Lung (tissue), 12 donors: ENCODE measurements around the gene CD3D. TPM values are rescaled to one million over a fixed set of nuclear protein-coding genes. Genes with fewer than 3 reads are reported as not detected.
A peak's percentile ranks its signal among the peaks of the same experiment; 100 is the strongest.

ENCODE experiments used
- ATAC-seq: fragments of 200-7000 bp; cut with Tn5 transposase; one replicate; pipeline ENCODE4 v1.9.1; 2020; ENCODE audit warnings: moderate number of reproducible peaks; ENCODE audit not compliant: insufficient read depth, low FRiP score
- DNase-seq, 3 donors: peaks; one replicate each; pipeline ENCODE4 v3.0.0-alpha.2; 2013 to 2017
- H3K27ac ChIP-seq, 2 donors: one replicate each; pipeline ENCODE4 v1.5.1; 2013; ENCODE audit warnings: mild to moderate bottlenecking in 2 of 2, moderate library complexity in 2 of 2, control low read depth in 1 of 2, inconsistent platforms in 1 of 2, low read depth in 1 of 2, low read length in 1 of 2
- H3K27me3 ChIP-seq, 3 donors: one replicate each; pipeline ENCODE4 v1.5.1; 2013; ENCODE audit warnings: low read length in 2 of 3; ENCODE audit not compliant: control insufficient read depth in 3 of 3, insufficient read depth in 3 of 3
- H3K36me3 ChIP-seq, 4 donors: one replicate each; pipeline ENCODE4 v1.5.1; 2013; ENCODE audit warnings: low read length in 4 of 4, mild to moderate bottlenecking in 1 of 4, moderate library complexity in 1 of 4; ENCODE audit not compliant: control insufficient read depth in 4 of 4, insufficient read depth in 4 of 4
- H3K4me1 ChIP-seq, 5 donors: one replicate each; pipeline ENCODE4 v1.5.1; 2013; ENCODE audit warnings: low read length in 5 of 5, mild to moderate bottlenecking in 2 of 5, moderate library complexity in 1 of 5; ENCODE audit not compliant: control insufficient read depth in 5 of 5, insufficient read depth in 5 of 5
- H3K4me3 ChIP-seq: one replicate; pipeline ENCODE4 v1.5.1; 2013; ENCODE audit warnings: mild to moderate bottlenecking, control low read depth, moderate library complexity
- H3K9ac ChIP-seq, 2 donors: one replicate each; pipeline ENCODE4 v1.5.1; 2013; ENCODE audit warnings: low read length in 2 of 2, control low read depth in 1 of 2; ENCODE audit not compliant: insufficient read depth in 1 of 2
- H3K9me3 ChIP-seq, 4 donors: one replicate each; pipeline ENCODE4 v1.5.1; 2013; ENCODE audit warnings: low read length in 3 of 4, mild to moderate bottlenecking in 1 of 4, moderate library complexity in 1 of 4; ENCODE audit not compliant: control insufficient read depth in 4 of 4, insufficient read depth in 3 of 4
- CTCF ChIP-seq: IDR thresholded peaks from 2 replicates; pipeline ENCODE4 v1.5.1; 2012; ENCODE audit warnings: mild to moderate bottlenecking; ENCODE audit errors: control extremely low read depth, extremely low read depth
- WGBS, 2 donors: extraction: QIAGEN DNeasy Blood & Tissue Kit; methylation state at CpG; one replicate each; pipeline ENCODE4 v1.1.7; 2013; 5-methylcytosine and 5-hydroxymethylcytosine counted together
- polyA plus RNA-seq, 2 donors: library from polyadenylated mRNA; stranded (reverse); fragments of 200-250 nt; gene quantifications; one replicate each; pipeline ENCODE4 v1.2.1, GENCODE V29; 2013
- total RNA-seq, 2 donors: library from RNA; depleted of rRNA in 1 of 2; stranded (reverse); fragments of >200 nt in 1 of 2; gene quantifications; one replicate each; pipeline ENCODE4 v1.2.1, GENCODE V29; 2014 to 2021
- donor health status: control.
- donor health status: control.
- donor health status: Bipolar disorder and iron deficiency.
- donor health status: healthy.
- donor health status: DM: yes; HTN: yes; CAD: no.

CD3D gene
- total and polyA plus RNA-seq, 4 donors = 3.8 to 9.9 (median 8.7) TPM

GRCh38 chr11:118301600-118302195, 40.8 kb downstream of the CD3D start:
- DNase-seq = no peak
- Histone ChIP-seq H3K4me1 (no peaks in the 10 kb centered on the region), H3K4me3 (no peak overlapping the region), H3K36me3 (no peaks in the 10 kb centered on the region), H3K27me3 (peaks cover 0 to 6% (median 0%) of the 10 kb centered on the region in 3 donors), H3K27ac (no peak overlapping the region), H3K9ac (no peak overlapping the region), H3K9me3 (no peaks in the 10 kb centered on the region)
- TF ChIP-seq CTCF = no peak
- 73 to 86% methylated on average over 8 of the region's 8 CpGs for WGBS, 2 donors
- no peak for ATAC-seq

DNA sequence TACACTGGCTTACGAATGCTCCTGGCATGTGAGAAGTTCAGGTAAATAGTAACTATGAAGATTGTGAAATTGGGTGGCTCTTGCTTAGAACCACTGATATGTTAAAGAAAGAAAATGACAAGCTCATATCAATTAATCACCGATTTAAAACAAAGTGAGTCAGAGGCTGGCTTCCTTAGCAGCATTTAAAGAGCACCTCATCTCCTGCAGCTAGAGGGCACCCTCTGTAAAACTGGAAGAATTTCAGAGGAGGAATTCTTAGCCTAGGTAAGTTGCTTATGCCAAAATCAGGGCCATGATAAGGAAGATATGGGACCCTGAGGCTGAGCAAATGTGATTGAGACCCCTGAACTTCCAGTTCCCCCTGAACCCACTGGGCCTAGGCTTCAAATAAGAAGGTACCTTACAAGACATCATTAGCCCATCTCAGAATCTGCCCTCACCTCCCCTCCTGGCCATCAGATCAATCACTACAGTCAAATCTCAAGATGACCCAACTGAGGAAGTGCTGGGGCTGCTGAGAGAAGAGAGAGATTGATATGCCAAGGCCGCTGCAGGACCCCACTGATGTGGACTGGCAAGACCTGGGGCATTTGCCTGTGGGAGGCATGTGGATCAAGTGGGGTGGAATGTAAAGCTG, 46.6 kb downstream of the CD3D start:
- WGBS, 2 donors = 57 to 64% methylated on average over 3 of the region's 3 CpGs
- ATAC-seq = peak; percentile 27
- no peaks in the 10 kb centered on the region for H3K4me1 ChIP-seq
- no peaks in the 10 kb centered on the region for H3K36me3 ChIP-seq
- no peak overlapping the region for H3K9ac ChIP-seq
- no peaks in the 10 kb centered on the region for H3K9me3 ChIP-seq
- no peak for DNase-seq
- peaks cover 0 to 5% (median 0%) of the 10 kb centered on the region in 3 donors for H3K27me3 ChIP-seq
- peak; percentile 48 for TF ChIP-seq CTCF
- H3K27ac ChIP-seq = no peak overlapping the region
- H3K4me3 ChIP-seq = no peak overlapping the region

- Histone ChIP-seq H3K27me3 (peaks cover 0 to 5% (median 0%) of the 10 kb centered on the region in 3 donors), H3K9ac (no peak overlapping the region), H3K36me3 (no peaks in the 10 kb centered on the region), H3K4me1 (no peaks in the 10 kb centered on the region), H3K9me3 (no peaks in the 10 kb centered on the region), H3K4me3 (no peak overlapping the region), H3K27ac (no peak overlapping the region)
- ATAC-seq (no peak), DNase-seq (no peak)
- TF ChIP-seq CTCF = no peak
- 50 to 84% methylated on average over 5 of the region's 5 CpGs for WGBS, 2 donors
Observed at GRCh38 chr11:118295199-118295598, 47.3 kb downstream of the CD3D start.
